ENCODE measurements around the gene DCAF8. TPM values are rescaled to one million over a fixed set of nuclear protein-coding genes. Genes with fewer than 3 reads are reported as not detected.
A peak's percentile ranks its signal among the peaks of the same experiment; 100 is the strongest.
"Not testable (repeated sequence)": the region's sequence is repeated elsewhere in the genome, so short reads cannot be mapped to it uniquely, and the experiment has no call there.

DCAF8 gene
- total RNA-seq, 2 donors from 2014 or later: 103 to 121 TPM

DNA sequence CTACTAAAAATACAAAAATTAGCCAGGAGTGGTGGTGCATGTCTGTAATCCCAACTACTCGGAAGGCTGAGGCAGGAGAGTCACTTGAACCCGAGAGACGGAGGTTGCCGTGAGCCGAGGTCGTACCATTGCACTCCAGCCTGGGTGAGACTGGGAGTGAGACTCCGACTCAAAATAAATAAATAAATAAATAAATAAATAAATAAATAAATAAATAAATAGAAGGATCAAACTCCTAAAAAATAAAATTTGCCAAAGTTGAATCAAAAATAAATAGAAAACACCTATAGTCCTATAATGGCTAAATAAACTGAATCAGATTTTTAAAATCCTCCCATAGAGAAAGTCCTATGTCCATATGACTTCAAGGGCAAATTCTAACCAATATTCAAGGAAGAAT lies 37.8 kb upstream of the DCAF8 start:
- Histone ChIP-seq H3K27me3 (no peaks in the 10 kb centered on the region), H3K9me3 (no peaks in the 10 kb centered on the region)
- DNase-seq (ENCODE audit: low spot score): no peak

DNA sequence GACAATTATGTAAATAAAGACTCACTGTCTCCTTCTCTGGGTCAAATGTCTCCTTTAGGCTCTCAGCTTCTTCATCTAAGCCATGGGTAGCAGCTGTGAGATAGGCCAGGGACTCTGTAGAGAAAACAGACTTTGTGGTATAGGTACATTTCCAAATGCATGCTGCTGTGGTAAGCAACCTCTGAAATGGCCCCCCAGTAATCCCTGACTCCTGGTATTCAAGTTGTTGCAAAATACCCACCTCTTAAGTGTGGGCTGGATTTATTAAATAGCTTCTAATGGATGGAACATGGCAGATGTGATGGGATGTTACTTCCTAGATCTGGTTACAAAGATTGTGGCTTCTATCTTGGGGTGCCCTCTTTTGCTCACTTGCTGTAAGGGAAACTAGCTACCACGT lies 33.7 kb upstream of the DCAF8 start:
- Histone ChIP-seq H3K36me3 (peaks cover 96% of the 10 kb centered on the region), H3K27me3 (no peaks in the 10 kb centered on the region), H3K9me3 (no peaks in the 10 kb centered on the region), H3K27ac (no peak overlapping the region), H3K4me3 (no peak overlapping the region), H3K4me1 (no peaks in the 10 kb centered on the region)
- DNase-seq (ENCODE audit: low spot score): no peak
- TF ChIP-seq CTCF (IDR thresholded peaks at IDR 0.05): no peak

More for the DNA sequence above, 37.8 kb upstream of the DCAF8 start:
- Histone ChIP-seq H3K4me1 (no peaks in the 10 kb centered on the region), H3K4me3 (no peak overlapping the region), H3K27ac (no peak overlapping the region), H3K36me3 (peaks cover 80% of the 10 kb centered on the region)
- no peak for TF ChIP-seq CTCF (IDR thresholded peaks at IDR 0.05)

GRCh38 chr1:160293020-160293968 lies 30.9 kb upstream of the DCAF8 start:
- H3K4me1 ChIP-seq: no peaks in the 10 kb centered on the region
- H3K4me3 ChIP-seq: no peak overlapping the region
- H3K27me3 ChIP-seq: no peaks in the 10 kb centered on the region
- TF ChIP-seq CTCF (IDR thresholded peaks at IDR 0.05): no peak
- no peaks in the 10 kb centered on the region for H3K9me3 ChIP-seq
- peaks cover 97% of the 10 kb centered on the region for H3K36me3 ChIP-seq
- no peak overlapping the region for H3K27ac ChIP-seq
- no peak for DNase-seq (ENCODE audit: low spot score)

GRCh38 chr1:160291248-160292220 lies 29.2 kb upstream of the DCAF8 start:
- no peaks in the 10 kb centered on the region for H3K27me3 ChIP-seq
- peak; percentile 69 for DNase-seq (ENCODE audit: low spot score)
- peak; percentile 72 to 86 for TF ChIP-seq CTCF (IDR thresholded peaks at IDR 0.05)
- H3K9me3 ChIP-seq: no peaks in the 10 kb centered on the region
- no peak overlapping the region for H3K27ac ChIP-seq
- H3K4me1 ChIP-seq: no peaks in the 10 kb centered on the region
- H3K4me3 ChIP-seq: no peak overlapping the region
- H3K36me3 ChIP-seq: peaks cover 79% of the 10 kb centered on the region

GRCh38 chr1:160287769-160288168 lies 25.4 kb upstream of the DCAF8 start:
- H3K4me3 ChIP-seq; H3K9me3 ChIP-seq; H3K27ac ChIP-seq; DNase-seq (ENCODE audit: low spot score); H3K27me3 ChIP-seq: not testable (repeated sequence)
- H3K4me1 ChIP-seq: peaks cover 0 to 20% of the 10 kb centered on the region in 2 donors
- peaks cover 42% of the 10 kb centered on the region for H3K36me3 ChIP-seq

GRCh38 chr1:160285506-160285905 lies 23.2 kb upstream of the DCAF8 start:
- Histone ChIP-seq H3K9me3 (no peaks in the 10 kb centered on the region), H3K27me3 (no peaks in the 10 kb centered on the region), H3K4me1 (peaks cover 0 to 20% of the 10 kb centered on the region in 2 donors), H3K4me3 (peak overlapping the region in 1 of 2 donors; percentile 83), H3K27ac (no peak overlapping the region), H3K36me3 (peaks cover 42% of the 10 kb centered on the region)
- no peak for DNase-seq (ENCODE audit: low spot score)
- no peak for TF ChIP-seq CTCF (IDR thresholded peaks at IDR 0.05)

Data from right atrium auricular region (tissue), 2 donors.